NK-92 treated with Interleukin-12 subunit alpha and Interleukin-12 subunit beta, amount 100 ng/mL, for 24 hours (cell line): ENCODE measurements around the gene TMEM125.

ENCODE experiments used
- DNase-seq: peaks from one replicate; lab custom pipeline; 2025; lab: John Stamatoyannopoulos, UW

The TMEM125 gene

GRCh38 chr1:43312212-43312623, 42.4 kb downstream of the TMEM125 start:
- no peak for DNase-seq

- no peak for DNase-seq
Measured at GRCh38 chr1:43312663-43313515, 43.1 kb downstream of the TMEM125 start.

- no peak for DNase-seq
Measured at GRCh38 chr1:43313771-43314170, 44.0 kb downstream of the TMEM125 start.

- no peak for DNase-seq
Measured at GRCh38 chr1:43314233-43314632, 44.5 kb downstream of the TMEM125 start.

GRCh38 chr1:43315481-43315880, 45.7 kb downstream of the TMEM125 start:
- no peak for DNase-seq

- no peak for DNase-seq
Measured at GRCh38 chr1:43315963-43316737, 46.4 kb downstream of the TMEM125 start.

GRCh38 chr1:43316738-43317520, 47.1 kb downstream of the TMEM125 start:
- no peak for DNase-seq

GRCh38 chr1:43317817-43318471, 48.2 kb downstream of the TMEM125 start:
- no peak for DNase-seq

- DNase-seq, result no peak
Measured at GRCh38 chr1:43318831-43319230, 49.0 kb downstream of the TMEM125 start.

GRCh38 chr1:43319288-43319687, 49.5 kb downstream of the TMEM125 start:
- DNase-seq, result no peak

GRCh38 chr1:43319766-43320165, 50.0 kb downstream of the TMEM125 start:
- DNase-seq, result no peak

GRCh38 chr1:43321331-43321891, 51.6 kb downstream of the TMEM125 start:
- no peak for DNase-seq

- DNase-seq, result no peak
Measured at GRCh38 chr1:43322506-43322905, 52.7 kb downstream of the TMEM125 start.
